D721Med (cell line): Measurements from ENCODE around the gene NSUN7.
A peak's percentile ranks its signal among the peaks of the same experiment; 100 is the strongest.

Experiments
- DNase-seq: peaks from one replicate; pipeline ENCODE4 v3.0.0; 2011; ENCODE audit warnings: low spot score; ENCODE audit not compliant: insufficient read length
- FAIRE-seq: peaks from 2 replicates; lab custom pipeline; 2011; peaks lifted over from hg19 to GRCh38; lab: Jason Lieb, UNC
- TF ChIP-seq, protein P1 (sequence below): IDR thresholded peaks from 2 replicates; pipeline ENCODE4 v1.5.1; 2012; ENCODE audit warnings: mild to moderate bottlenecking, control low read depth; ENCODE audit not compliant: insufficient read depth; ENCODE audit errors: missing control alignments

NSUN7 gene

DNA sequence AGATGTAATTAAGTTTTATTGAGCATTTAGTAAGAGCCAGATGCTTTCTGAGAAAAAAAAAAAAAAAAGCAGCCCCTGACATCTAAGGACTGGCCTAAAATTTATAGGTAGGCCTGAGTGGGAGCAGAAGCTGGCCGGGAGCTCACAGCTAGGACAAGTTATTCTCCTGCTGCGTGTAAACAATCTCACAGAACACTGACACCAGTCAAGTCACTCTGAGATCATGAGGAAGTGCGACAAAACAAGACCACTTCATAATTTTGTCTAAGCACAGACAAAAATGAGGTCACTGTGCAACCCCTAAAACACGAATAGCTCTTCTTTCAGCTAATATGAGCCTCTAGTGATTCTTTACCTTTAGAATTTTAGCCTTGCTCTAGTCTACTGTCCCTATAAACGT, 15.3 kb upstream of the NSUN7 start:
- TF ChIP-seq, protein P1, sequence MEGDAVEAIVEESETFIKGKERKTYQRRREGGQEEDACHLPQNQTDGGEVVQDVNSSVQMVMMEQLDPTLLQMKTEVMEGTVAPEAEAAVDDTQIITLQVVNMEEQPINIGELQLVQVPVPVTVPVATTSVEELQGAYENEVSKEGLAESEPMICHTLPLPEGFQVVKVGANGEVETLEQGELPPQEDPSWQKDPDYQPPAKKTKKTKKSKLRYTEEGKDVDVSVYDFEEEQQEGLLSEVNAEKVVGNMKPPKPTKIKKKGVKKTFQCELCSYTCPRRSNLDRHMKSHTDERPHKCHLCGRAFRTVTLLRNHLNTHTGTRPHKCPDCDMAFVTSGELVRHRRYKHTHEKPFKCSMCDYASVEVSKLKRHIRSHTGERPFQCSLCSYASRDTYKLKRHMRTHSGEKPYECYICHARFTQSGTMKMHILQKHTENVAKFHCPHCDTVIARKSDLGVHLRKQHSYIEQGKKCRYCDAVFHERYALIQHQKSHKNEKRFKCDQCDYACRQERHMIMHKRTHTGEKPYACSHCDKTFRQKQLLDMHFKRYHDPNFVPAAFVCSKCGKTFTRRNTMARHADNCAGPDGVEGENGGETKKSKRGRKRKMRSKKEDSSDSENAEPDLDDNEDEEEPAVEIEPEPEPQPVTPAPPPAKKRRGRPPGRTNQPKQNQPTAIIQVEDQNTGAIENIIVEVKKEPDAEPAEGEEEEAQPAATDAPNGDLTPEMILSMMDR, result no peak
- FAIRE-seq (no peak), DNase-seq (no peak)

DNA sequence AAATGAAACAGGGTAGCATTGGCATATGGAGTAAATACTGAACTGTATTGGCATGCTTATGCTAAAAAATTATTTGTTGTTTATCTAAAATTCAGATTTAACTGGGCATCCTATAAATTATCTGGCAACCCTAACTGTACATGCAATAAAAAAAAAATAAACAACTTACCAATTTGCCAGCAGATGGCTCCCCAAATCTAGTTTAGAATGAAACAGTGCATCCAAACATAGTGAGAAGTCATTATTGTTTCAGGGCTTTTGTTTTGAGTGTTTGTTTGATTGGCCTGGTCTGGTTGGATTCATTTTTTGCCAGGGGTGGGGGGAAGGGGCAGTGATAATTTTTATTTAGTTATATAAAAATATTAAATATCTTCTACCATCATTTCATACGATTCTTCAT, 12.8 kb upstream of the NSUN7 start:
- TF ChIP-seq, protein P1, result peak; percentile 66
- DNase-seq (no peak), FAIRE-seq (no peak)

DNA sequence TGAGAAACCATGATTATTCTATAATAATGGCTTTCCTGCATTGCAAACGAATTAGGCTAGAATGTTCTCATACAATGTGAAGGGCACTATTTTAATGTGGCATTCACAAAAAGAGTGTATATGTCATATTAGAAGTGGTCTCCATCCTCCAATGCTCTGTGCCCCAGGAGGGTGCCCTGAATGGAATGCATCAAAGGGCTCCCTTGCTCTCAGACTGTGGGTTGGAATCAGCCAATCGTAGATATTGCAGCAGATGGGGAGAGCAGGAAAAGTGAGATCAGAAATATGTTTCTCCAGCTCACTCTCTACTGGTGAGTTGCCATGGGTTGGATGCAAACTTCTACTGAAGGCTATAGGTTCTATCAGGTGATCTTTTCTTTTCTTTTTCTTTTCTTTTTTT, 11.9 kb upstream of the NSUN7 start:
- FAIRE-seq (peak; percentile 38), DNase-seq (no peak)
- TF ChIP-seq, protein P1, result no peak

DNA sequence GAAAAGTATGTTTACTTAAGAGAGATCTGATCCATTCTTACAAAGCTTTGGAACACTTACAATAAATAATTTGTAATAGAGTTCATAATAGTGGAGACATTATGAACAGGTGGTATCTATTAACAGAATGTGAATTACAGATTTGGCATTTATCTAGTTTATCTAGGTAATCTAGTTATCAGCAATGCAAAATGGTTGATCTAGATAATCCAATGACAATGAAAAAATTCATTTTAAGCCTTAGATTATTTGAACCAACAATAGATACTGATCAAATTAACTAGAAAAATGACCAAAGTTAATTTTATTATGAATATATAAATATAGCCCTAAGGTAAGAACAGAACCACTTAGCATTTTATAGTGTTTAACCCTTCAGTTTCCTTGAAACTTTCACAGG, 10.4 kb upstream of the NSUN7 start:
- FAIRE-seq (no peak), DNase-seq (no peak)
- TF ChIP-seq, protein P1, result no peak

DNA sequence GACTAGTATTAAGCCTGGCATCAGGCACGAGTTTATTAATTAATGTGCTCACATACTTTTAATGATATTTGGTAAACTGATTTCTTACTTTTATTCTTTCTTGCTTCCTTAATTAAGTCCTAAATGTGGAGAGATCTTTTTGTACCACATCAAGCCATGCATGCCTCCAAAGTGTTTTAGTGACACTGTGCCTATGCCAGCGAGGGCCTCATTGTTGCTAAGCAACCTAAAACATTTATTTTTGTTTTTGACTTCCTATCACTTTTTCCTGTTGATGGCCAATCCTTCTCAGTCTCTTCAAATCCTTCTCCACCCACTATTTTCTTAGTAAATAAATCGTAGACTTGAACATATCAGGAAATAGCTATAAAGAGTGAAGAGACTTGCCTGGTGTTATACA, 5.5 kb upstream of the NSUN7 start:
- DNase-seq (no peak), FAIRE-seq (no peak)
- TF ChIP-seq, protein P1, result no peak

DNA sequence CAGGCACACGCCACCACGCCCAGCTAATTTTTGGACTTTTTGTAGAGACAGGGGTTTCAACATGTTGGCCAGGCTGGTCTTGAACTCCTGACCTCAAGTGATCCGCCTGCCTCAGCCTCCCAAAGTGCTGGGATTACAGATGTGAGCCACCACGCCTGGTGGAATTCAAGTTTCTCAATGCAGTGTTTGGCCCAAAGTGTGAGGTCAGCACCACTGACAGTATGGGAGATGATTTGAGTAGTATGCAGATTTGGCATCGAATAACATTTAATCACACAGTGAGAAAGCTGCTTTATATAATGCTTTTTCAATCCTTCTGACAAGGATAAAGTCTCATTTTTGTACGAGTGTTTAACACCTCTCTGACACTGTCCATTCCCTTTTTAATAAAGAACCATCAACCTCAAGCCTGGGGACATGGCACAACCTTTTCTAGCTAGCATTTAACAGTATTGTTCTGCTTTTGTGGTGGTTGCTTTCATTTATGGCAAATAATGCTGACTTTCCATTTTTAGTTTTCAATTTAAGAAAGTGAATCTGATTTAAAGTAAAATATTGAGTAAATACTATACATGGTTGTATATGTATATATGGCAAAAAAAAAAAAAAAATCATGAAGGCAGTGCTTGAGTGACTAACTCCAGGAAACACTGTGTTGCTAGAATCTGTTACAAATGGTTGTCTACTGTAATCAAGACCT, 4.3 kb upstream of the NSUN7 start:
- no peak for FAIRE-seq
- DNase-seq, result no peak
- TF ChIP-seq, protein P1, result no peak

DNA sequence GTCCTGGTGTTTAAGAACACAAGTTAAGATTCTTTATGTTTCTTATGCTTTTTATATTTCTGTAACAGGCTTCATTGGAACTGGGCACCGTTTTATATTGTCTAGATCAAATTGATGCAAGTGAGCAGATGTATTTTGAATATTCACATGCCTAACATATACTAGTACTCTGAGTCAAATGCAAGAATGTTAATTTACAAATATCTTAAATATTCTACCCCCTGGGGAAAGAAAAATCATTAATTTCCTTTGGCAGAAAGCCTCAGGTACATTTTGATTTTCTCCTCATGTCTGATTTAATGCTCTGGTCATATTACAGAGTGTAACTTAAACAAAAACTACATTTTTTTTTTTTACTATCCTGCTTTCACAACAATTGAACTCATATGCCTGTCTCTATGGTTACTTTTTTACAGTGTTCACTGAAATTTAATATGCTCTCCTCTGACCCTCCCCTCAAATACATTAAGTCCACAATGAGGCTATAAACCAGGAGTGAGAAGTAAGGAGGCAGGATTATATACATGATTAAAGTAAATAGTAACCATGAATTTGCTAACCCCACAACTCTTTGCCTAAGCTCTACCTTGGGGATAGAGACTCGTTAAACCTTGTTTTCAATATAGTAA, 2.4 kb upstream of the NSUN7 start:
- no peak for DNase-seq
- no peak for FAIRE-seq
- TF ChIP-seq, protein P1, result no peak
